ENCODE measurements around the gene TTC12.

Gene TTC12

DNA sequence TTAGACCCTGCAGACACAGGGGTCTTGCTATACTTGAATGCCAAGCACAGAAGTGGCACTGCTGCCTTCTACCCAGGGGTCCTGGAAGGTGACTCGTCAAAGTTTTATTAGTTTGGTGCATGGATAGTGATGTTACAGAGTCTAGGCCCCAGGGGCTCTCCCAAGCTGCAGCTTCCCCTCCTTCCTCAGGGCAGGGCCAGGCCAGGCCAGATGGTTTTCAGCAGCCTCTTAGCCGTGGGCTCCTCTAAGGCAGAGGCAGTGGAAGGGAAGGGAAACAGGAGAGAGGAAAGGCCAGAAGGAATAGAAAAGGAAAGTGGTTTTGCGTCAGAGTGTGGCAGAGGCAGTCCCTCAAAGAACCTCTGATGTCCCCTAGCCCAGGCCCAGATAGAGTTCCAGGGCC lies 95.1 kb downstream of the TTC12 start:
- no peak overlapping the region for H3K27ac ChIP-seq
- TF ChIP-seq EZH2 (IDR thresholded peaks at IDR 0.05) = no peak
- no peak for TF ChIP-seq POLR2AphosphoS5 (IDR thresholded peaks at IDR 0.05; ENCODE audit: borderline replicate concordance, low read depth, low read length)
- TF ChIP-seq FOXP2 (optimal IDR thresholded peaks at IDR 0.05; ENCODE audit: control extremely low read depth, extremely low read length, insufficient read depth) = no peak
- DNase-seq (ENCODE audit: low read depth, low spot score) = no peak
- no peak overlapping the region for H3K9ac ChIP-seq (ENCODE audit: insufficient read length)
- no peak overlapping the region for H3K4me3 ChIP-seq
- no peaks in the 10 kb centered on the region for H3K9me3 ChIP-seq (ENCODE audit: low read depth, low read length)
- H3K36me3 ChIP-seq (ENCODE audit: insufficient read depth, low read length) = no peaks in the 10 kb centered on the region

GRCh38 chr11:113410414-113411135 lies 96.2 kb downstream of the TTC12 start:
- H3K36me3 ChIP-seq (ENCODE audit: insufficient read depth, low read length) = no peaks in the 10 kb centered on the region
- H3K9ac ChIP-seq (ENCODE audit: insufficient read length) = no peak overlapping the region
- DNase-seq (ENCODE audit: low read depth, low spot score) = no peak
- H3K9me3 ChIP-seq (ENCODE audit: low read depth, low read length) = no peaks in the 10 kb centered on the region
- H3K27ac ChIP-seq = no peak overlapping the region
- TF ChIP-seq FOXP2 (optimal IDR thresholded peaks at IDR 0.05; ENCODE audit: control extremely low read depth, extremely low read length, insufficient read depth) = no peak
- TF ChIP-seq EZH2 (IDR thresholded peaks at IDR 0.05) = no peak
- no peak for TF ChIP-seq POLR2AphosphoS5 (IDR thresholded peaks at IDR 0.05; ENCODE audit: borderline replicate concordance, low read depth, low read length)
- no peak overlapping the region for H3K4me3 ChIP-seq

DNA sequence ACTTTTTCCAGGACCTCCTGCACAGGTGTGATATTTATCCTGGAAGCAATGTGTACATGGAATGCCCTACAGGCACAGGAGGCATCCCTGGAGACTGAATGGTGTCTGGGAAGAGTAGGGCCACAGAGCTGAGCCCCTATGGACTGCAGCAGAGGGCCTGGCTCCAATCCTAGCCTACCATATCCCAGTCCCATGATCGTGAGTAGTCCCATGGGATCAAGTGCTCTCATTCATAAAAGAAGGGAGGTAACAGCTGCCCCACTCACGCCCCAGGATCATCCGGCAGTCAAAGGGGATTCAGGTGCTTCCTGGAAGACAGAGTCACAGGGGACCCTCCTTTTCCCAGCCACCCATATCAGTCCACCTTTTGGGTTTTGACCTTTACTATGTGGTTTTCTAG lies 97.2 kb downstream of the TTC12 start:
- no peak for DNase-seq (ENCODE audit: low read depth, low spot score)
- H3K27ac ChIP-seq = no peak overlapping the region

GRCh38 chr11:113412675-113413074 lies 98.3 kb downstream of the TTC12 start:
- no peak for TF ChIP-seq EZH2 (IDR thresholded peaks at IDR 0.05)
- no peak for TF ChIP-seq FOXP2 (optimal IDR thresholded peaks at IDR 0.05; ENCODE audit: control extremely low read depth, extremely low read length, insufficient read depth)
- TF ChIP-seq POLR2AphosphoS5 (IDR thresholded peaks at IDR 0.05; ENCODE audit: borderline replicate concordance, low read depth, low read length) = no peak
- no peak overlapping the region for H3K27ac ChIP-seq
- H3K9me3 ChIP-seq (ENCODE audit: low read depth, low read length) = no peaks in the 10 kb centered on the region
- H3K4me3 ChIP-seq = no peak overlapping the region
- no peak for DNase-seq (ENCODE audit: low read depth, low spot score)
- no peak overlapping the region for H3K9ac ChIP-seq (ENCODE audit: insufficient read length)
- H3K36me3 ChIP-seq (ENCODE audit: insufficient read depth, low read length) = no peaks in the 10 kb centered on the region

More for the DNA sequence above, 97.2 kb downstream of the TTC12 start:
- H3K9me3 ChIP-seq (ENCODE audit: low read depth, low read length) = no peaks in the 10 kb centered on the region
- H3K4me3 ChIP-seq = no peak overlapping the region
- no peak for TF ChIP-seq EZH2 (IDR thresholded peaks at IDR 0.05)
- H3K36me3 ChIP-seq (ENCODE audit: insufficient read depth, low read length) = no peaks in the 10 kb centered on the region
- H3K9ac ChIP-seq (ENCODE audit: insufficient read length) = no peak overlapping the region

DNA sequence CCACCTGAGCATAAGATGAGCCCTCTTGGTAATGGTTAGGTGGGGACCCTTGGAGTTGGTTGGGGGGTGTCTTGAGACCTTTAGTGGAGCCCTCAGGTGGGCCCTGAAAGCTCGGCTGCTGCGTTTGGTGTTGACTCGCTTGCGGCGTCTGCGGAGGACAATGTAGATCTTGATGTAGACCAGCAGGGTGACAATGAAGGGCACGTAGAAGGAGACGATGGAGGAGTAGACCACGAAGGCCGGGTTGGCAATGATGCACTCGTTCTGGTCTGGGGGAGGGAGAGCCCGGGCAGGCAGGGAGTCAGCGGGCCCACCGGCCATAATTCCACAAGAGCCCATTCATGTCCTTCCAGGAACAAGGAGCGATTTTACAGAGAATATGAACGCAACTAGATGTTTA lies 101.0 kb downstream of the TTC12 start:
- TF ChIP-seq POLR2AphosphoS5 (IDR thresholded peaks at IDR 0.05; ENCODE audit: borderline replicate concordance, low read depth, low read length) (no peak), FOXP2 (optimal IDR thresholded peaks at IDR 0.05; ENCODE audit: control extremely low read depth, extremely low read length, insufficient read depth) (no peak), EZH2 (IDR thresholded peaks at IDR 0.05) (no peak)
- Histone ChIP-seq H3K27ac (no peak overlapping the region), H3K4me3 (no peak overlapping the region), H3K9ac (ENCODE audit: insufficient read length) (no peak overlapping the region), H3K36me3 (ENCODE audit: insufficient read depth, low read length) (no peaks in the 10 kb centered on the region), H3K9me3 (ENCODE audit: low read depth, low read length) (no peaks in the 10 kb centered on the region)
- DNase-seq (ENCODE audit: low read depth, low spot score) = no peak
